Fibroblast of mammary gland (primary cell): ENCODE data around the gene APOBR.

ENCODE experiments used
- DNase-seq: peaks from one replicate; pipeline ENCODE4 v3.0.0-alpha.2; 2010; ENCODE audit warnings: low read depth
- H3K4me3 ChIP-seq: 2 replicates; pipeline ENCODE4 v1.5.1; 2011; ENCODE audit warnings: low read depth, mild to moderate bottlenecking, low read length, moderate library complexity; ENCODE audit not compliant: control insufficient read depth
- TF ChIP-seq, protein P1 (sequence below): conservative IDR thresholded peaks from 2 replicates; pipeline ENCODE4 v1.5.1; 2011; ENCODE audit warnings: low read depth, low read length, inconsistent platforms; ENCODE audit not compliant: control insufficient read depth, insufficient read depth

The APOBR gene

DNA sequence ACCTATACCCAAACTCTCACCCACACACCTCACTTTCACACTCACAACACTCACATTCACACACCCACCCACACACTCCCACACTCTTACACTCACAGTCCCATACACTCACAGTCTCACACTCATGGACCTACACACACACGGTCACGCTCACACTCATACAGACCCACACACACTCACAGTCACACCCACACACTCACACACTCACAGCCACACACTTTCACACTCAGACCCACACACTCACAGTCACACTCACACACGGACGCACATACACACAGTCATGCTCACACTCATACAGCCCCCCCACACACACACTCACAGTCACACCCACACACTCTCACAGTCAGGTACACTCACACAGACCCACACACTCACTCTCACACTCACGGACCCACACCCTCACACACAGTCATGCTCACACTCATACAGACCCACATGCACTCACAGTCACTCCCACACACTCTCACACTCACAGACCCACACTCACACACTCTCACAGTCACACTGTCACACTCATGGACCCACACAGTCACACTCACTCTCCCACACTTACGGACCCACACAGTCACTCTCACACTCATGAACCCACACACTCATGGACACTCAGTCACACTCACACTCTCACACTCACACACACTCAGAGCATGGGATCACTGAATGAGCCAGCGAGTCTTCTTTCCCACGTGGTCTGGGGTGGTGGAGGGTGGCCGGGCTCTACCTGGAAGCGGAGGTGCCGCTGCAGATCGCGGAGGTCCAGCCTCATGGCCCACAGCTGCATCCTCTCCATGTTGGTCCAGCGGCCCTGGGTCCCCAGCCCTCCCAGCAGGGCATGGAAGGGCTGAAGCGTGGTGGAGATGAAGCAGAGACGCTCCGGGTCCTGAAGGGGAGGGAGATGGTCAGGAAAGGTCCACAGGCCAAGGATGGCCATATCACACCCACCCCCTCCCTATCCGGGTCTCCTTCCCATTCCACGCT, 7.1 kb downstream of the APOBR start:
- DNase-seq = no peak
- H3K4me3 ChIP-seq = no peak overlapping the region
- TF ChIP-seq, protein P1, sequence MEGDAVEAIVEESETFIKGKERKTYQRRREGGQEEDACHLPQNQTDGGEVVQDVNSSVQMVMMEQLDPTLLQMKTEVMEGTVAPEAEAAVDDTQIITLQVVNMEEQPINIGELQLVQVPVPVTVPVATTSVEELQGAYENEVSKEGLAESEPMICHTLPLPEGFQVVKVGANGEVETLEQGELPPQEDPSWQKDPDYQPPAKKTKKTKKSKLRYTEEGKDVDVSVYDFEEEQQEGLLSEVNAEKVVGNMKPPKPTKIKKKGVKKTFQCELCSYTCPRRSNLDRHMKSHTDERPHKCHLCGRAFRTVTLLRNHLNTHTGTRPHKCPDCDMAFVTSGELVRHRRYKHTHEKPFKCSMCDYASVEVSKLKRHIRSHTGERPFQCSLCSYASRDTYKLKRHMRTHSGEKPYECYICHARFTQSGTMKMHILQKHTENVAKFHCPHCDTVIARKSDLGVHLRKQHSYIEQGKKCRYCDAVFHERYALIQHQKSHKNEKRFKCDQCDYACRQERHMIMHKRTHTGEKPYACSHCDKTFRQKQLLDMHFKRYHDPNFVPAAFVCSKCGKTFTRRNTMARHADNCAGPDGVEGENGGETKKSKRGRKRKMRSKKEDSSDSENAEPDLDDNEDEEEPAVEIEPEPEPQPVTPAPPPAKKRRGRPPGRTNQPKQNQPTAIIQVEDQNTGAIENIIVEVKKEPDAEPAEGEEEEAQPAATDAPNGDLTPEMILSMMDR = no peak

DNA sequence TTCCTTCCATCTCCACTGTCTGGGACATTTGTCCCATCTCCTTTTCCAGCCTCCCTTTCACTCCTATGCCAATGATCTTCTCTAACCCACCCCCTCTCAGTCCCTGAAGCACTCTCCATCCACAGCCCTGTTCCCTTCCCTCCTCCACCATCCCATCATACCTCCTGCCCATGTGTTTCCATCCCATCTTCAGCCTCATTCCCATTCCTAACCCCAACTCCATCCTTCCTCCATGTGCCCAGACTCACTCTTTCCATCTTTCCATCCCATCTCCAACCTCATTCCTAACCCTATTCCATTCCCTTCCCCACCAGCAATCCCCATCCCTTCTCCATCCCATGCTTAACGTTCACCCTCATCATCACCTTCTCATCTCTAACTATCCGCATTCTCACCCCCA, 7.8 kb downstream of the APOBR start:
- DNase-seq = no peak
- H3K4me3 ChIP-seq = no peak overlapping the region
- TF ChIP-seq, protein P1 = no peak

DNA sequence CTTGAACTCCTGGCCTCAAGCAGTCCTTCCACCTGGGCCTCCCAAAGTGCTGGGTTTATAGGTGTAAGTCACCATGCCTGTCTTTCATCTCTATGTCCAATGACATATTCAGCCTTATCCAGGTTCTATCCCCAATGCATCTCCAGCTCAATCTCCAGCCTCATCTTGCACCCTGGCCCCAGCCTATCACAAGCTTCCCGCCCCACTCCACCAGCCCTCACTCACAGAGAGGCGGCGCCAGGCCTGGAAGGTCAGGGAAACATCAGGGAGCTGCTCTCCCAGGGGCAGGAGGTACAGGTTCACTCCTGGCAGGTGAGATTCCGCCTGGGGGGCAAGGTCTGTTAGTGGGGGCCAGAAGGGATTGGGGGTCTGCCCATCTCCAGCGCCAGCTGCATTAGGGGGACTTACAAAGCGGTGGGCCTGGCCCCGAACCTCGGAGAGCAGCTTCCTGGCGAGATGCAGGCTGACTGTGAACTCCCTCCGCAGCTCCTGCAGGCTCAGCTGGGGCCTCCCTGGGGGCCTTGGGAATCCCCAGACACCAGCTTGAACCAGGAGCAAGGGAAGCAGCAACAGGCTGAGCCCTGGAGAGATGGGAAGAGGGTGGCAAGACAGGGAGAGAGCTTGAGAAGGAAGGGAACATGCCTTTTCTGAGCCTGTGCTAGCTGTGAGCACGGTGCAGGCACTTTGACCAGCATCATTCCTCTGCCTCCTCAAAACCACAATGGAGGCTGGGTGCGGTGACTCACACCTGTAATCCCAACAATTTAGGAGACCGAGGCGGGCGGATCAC, 9.2 kb downstream of the APOBR start:
- no peak overlapping the region for H3K4me3 ChIP-seq
- TF ChIP-seq, protein P1 = no peak
- no peak for DNase-seq

DNA sequence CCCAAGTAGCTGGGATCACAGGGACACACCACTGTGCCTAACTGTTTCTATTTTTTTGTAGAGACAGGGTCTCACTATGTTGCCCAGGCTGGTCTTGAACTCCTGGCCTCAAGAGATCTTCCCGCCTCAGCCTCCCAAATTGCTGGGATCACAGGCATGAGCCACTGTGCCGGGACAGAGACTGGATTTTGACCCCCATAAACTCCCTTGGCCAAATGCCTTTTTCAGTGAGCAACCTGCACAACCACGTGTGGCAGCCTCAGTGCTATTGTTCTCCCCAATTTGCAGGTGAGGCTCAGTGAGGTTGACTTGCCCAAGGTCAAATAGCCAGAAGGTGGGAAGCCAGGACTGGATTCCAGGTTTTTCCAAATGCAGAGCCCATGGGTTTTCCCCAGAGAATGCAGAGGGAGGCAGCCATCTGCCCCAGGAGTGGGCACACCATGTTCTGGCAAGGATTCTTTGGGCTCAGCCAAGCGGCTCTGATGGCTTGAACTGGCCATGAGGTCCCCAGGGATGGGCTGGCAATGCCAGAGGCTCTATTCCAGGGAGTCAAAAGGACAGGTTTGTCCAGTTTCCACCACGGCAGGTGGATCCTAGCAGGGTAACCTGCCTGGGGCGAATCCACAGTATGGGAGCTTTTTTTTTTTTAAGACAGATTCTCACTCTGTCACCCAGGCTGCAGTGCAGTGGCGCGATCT, 10.4 kb downstream of the APOBR start:
- no peak for DNase-seq
- H3K4me3 ChIP-seq = no peak overlapping the region
- TF ChIP-seq, protein P1 = no peak

DNA sequence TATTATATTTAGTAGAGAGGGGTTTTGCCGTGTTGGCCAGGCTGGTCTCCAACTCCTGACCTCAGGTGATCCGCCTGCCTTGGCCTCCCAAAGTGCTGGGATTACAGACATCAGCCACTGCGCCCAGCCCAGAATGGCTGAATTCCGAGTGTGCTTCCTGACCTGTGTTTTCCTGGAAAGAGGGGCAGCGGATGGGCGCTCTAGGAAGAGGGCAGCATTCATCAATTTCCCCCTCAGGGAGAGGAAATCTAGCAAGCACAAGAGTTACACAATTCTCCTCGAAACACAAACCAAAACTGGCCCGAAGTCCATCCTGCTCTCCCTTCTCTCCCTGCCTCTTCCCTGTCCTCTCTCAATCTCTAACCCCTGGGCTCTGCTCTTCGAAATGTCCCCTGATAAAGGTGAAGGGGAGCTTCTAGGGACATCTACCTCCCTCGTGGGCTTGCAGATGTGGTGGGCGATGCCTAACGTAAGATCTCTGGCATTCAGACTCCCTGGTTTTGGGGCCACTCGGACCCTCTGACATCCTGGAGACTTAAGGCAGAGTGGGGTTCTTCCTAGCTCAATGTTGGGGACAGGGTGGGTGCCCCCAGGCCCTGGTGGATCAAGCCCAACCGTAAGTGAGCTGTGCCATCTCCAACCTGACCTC, 11.2 kb downstream of the APOBR start:
- no peak overlapping the region for H3K4me3 ChIP-seq
- TF ChIP-seq, protein P1 = no peak
- DNase-seq = no peak

DNA sequence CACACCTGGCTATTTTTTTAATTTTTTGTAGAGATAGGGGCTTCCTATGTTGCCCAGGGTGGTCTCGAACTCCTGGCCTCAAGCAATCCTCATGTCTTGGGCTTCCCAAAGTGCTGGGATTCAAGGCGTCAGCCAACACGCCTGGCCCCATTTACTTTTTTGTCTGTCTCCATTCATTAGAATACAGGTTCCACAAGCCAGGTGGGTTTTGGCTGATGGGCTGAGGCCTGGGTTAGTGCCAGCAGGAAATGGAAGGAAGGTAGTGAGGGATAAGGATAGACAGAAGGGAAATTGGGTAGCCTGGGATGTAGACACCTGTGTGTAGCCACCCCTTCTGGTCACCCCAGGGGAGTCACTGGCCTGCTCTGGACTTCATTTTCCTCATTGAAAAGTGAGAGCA, 16.6 kb downstream of the APOBR start:
- TF ChIP-seq, protein P1 = no peak
- DNase-seq = no peak
- H3K4me3 ChIP-seq = no peak overlapping the region
